ENCODE results near the gene ALPL.

DNA sequence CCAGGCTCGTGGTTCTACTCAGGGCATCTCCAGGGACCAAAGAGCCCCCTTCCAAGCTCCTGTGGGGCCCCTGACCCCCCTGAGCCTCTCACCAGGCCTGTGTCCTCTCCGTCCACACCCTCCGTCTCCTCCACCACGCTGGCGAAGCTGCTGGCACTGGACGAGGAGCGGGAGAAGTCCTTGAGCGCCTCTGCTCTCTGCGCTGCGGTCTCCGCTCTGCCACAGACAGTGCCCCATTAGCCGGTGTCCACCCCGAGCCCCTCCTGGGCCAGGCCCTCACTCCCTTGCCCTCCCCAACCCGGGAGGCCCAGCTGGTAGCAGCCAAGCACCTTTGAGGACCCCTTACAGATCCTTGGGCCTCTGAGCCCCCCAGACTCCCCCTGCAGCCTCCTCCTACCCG is 90.2 kb downstream of the ALPL start:
- no peak for TF ChIP-seq CTCF (conservative IDR thresholded peaks at IDR 0.05 in 1 of 2, IDR thresholded peaks at IDR 0.05 in 1 of 2; ENCODE audit: low read depth in 1 of 2, low read length in 2 of 2)
- TF ChIP-seq EZH2 (IDR thresholded peaks at IDR 0.05; ENCODE audit: low read length, missing control alignments), result no peak

All from fibroblast of lung (primary cell).